WERI-Rb-1 (cell line): ENCODE measurements around the gene ARHGAP22.

Source experiments
- DNase-seq: peaks from one replicate; pipeline ENCODE4 v3.0.0-alpha.2; 2020
- H3K27ac ChIP-seq: fragments of 250-450 bp; sonication (Bioruptor Pico); 2 replicates; pipeline ENCODE4 v1.5.1; 2020; ENCODE audit warnings: mild to moderate bottlenecking, moderate library complexity
- H3K27me3 ChIP-seq: fragments of 250-450 bp; sonication (Bioruptor Pico); 2 replicates; pipeline ENCODE4 v1.5.1; 2021; ENCODE audit warnings: mild to moderate bottlenecking, low read depth, moderate library complexity; ENCODE audit not compliant: insufficient read depth, severe bottlenecking
- H3K36me3 ChIP-seq: fragments of 250-450 bp; sonication (Bioruptor Pico); 2 replicates; pipeline ENCODE4 v1.5.1; 2020; ENCODE audit warnings: mild to moderate bottlenecking, moderate library complexity
- H3K4me3 ChIP-seq: 2 replicates; pipeline ENCODE4 v1.5.1; 2011; ENCODE audit warnings: low read depth, mild to moderate bottlenecking, control low read depth, low read length
- H3K9me3 ChIP-seq: fragments of 250-450 bp; sonication (Bioruptor Pico); 2 replicates; pipeline ENCODE4 v1.5.1; 2021; ENCODE audit warnings: mild to moderate bottlenecking, moderate library complexity; ENCODE audit not compliant: severe bottlenecking
- CTCF ChIP-seq: IDR thresholded peaks from 2 replicates; pipeline ENCODE4 v1.5.1; 2011; ENCODE audit warnings: low read depth, mild to moderate bottlenecking, control low read depth, inconsistent platforms, low read length

Gene ARHGAP22

DNA sequence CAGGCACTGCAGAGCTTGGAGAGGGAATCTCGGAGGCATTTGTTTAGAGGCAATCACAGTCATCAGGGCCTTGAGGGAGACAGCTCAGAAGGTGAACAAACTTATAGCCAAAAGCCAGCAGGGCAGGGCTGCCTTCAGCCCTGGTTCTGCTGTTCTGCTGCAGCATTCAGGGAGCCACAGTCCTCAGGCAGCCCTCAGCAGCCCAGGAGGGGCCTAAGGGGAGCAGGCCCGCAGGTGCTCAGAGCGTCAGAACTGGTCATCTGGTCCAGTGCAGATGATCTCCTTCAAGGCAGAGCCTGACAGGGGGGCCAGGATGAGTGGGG, 84.7 kb downstream of the ARHGAP22 start:
- Histone ChIP-seq H3K4me3 (no peak overlapping the region), H3K27ac (no peak overlapping the region), H3K36me3 (no peaks in the 10 kb centered on the region), H3K9me3 (no peaks in the 10 kb centered on the region), H3K27me3 (no peaks in the 10 kb centered on the region)
- no peak for TF ChIP-seq CTCF
- DNase-seq, result no peak

DNA sequence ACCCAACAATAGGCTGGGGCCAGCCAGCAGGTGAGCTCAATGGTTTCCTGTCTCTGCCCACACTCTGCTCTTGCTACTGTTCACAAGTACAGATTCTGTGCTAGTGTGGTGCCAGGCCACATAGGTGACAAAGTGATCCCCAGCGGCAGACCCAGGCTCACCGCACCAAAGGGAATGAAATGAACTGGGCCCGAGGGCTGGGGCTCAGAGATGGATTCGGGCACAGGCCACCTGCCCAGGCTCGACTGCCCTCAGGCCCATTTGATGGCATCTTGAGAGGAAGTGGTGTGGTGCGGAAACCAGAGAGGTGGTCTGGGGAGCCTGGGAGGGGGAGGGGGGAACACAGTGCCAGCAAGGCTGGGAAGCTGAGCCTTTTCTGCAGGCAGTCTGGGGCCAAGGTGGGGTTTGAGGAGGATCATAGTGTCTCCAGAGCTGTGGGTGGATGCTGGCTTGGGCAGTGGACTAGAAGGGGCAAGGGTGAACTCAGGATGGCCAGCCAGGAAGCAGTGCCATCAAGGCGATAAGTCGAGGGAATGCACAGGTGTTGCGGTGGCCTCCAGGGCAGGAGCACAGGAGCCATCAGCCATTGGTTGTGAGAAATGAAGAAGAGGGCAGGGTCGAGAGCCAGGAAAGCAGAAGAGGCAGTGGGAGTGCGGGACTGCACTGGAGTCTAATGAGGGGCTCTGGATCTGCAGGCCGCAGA, 85.2 kb downstream of the ARHGAP22 start:
- TF ChIP-seq CTCF, result no peak
- Histone ChIP-seq H3K27ac (no peak overlapping the region), H3K36me3 (no peaks in the 10 kb centered on the region), H3K27me3 (no peaks in the 10 kb centered on the region), H3K9me3 (no peaks in the 10 kb centered on the region), H3K4me3 (no peak overlapping the region)
- no peak for DNase-seq

- Histone ChIP-seq H3K36me3 (no peaks in the 10 kb centered on the region), H3K27ac (no peak overlapping the region), H3K4me3 (no peak overlapping the region), H3K9me3 (no peaks in the 10 kb centered on the region), H3K27me3 (no peaks in the 10 kb centered on the region)
- no peak for DNase-seq
- no peak for TF ChIP-seq CTCF
Measured at GRCh38 chr10:48518986-48519385, 85.9 kb downstream of the ARHGAP22 start.

DNA sequence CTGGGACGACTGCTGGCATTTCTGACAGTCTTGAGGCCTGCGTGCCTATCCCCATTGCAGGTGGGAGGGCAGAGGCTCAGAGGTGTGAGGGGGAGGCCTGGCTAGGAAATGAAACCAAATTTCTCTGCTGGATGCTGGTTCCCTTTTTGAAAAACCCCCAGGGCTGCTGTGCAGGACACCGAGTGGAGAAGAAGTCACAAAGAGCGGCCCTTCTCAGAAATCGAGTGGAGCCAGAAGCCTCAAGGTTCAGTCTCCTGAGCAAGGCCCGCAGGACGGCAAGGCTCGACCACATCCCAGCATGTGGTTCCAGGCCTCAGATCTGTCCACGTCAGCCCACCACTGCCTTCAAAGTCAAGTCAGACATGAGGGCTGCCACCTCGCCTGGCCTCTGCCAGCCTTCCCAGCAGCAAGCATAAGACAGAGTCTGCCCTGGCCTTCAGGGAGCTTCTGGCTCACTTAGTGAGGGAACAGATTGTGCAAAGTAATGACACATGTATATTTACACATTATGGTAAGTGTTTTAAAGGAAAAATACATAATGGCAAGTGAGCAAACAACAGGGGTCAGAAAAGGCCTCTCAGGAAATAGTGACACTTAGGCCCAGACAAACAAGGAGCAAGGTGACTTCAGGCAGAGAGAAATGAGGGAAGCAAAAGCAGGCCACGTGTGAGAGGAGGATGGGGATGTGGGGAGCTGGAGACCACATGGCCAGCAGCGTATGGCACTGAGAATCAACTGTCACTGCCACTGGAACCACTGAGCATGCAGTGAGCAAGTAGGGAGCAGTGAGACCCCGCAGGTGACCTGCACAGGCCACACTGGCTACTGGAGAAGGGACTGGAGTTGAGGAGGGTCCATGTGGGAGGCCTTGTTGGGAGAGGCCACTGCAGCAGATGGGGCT, 86.7 kb downstream of the ARHGAP22 start:
- no peaks in the 10 kb centered on the region for H3K36me3 ChIP-seq
- H3K9me3 ChIP-seq, result no peaks in the 10 kb centered on the region
- H3K4me3 ChIP-seq, result no peak overlapping the region
- no peak overlapping the region for H3K27ac ChIP-seq
- DNase-seq, result no peak
- no peak for TF ChIP-seq CTCF
- H3K27me3 ChIP-seq, result no peaks in the 10 kb centered on the region

GRCh38 chr10:48517482-48517881, 87.4 kb downstream of the ARHGAP22 start:
- Histone ChIP-seq H3K9me3 (no peaks in the 10 kb centered on the region), H3K36me3 (no peaks in the 10 kb centered on the region), H3K27ac (no peak overlapping the region), H3K27me3 (no peaks in the 10 kb centered on the region), H3K4me3 (no peak overlapping the region)
- no peak for TF ChIP-seq CTCF
- DNase-seq, result no peak
